GM12892 (cell line): ENCODE results near the gene KRT82.

Experiments
- POLR2A ChIP-seq: IDR thresholded peaks from 2 replicates; pipeline ENCODE4 v1.6.1; 2011; ENCODE audit warnings: low read depth, low read length, control low read depth
- POLR2AphosphoS5 ChIP-seq: IDR thresholded peaks from 2 replicates; pipeline ENCODE4 v1.6.1; 2011; ENCODE audit warnings: low read depth, low read length, control low read depth
- TAF1 ChIP-seq: IDR thresholded peaks from 2 replicates; pipeline ENCODE4 v1.6.1; 2011; ENCODE audit warnings: low read depth, mild to moderate bottlenecking, control low read depth, low read length, borderline replicate concordance

DNA sequence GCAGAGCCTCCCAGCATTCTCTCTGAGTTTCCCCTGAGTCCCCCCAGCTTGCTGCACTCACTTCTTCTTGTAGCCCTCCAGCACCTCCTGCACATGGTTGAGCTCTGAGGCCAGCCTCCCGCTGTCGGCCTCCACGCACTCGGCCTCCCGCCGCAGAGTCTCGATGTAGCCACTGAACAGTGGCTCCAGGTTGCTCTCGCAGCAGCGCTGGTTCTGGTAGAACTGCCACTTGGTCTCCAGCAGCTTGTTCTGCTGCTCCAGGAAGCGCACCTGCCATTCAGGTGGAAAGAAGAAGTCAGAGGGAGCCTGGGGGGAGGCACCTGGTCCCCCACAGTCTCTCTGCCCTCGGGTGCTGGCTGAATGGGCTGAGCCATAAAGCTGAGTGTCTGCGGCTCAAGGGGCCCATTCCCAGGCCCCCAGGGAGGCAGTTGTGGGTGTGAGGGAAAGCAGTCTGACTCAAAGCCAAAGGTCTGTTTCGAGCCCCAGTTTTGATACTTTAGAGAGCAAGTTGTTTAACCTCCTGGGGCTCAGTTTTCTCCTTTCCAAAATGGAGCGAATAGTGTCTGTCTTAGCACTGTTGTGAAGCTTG, 41.1 kb downstream of the KRT82 start:
- TF ChIP-seq TAF1, result no peak
- TF ChIP-seq POLR2A, result no peak
- no peak for TF ChIP-seq POLR2AphosphoS5
